NCI-H1694 treated with DMSO at 0.1 percent for 48 hours (cell line): ENCODE data around the gene INSRR.

Experiments
- DNase-seq: peaks from one replicate; lab custom pipeline; 2025; lab: John Stamatoyannopoulos, UW

The INSRR gene

GRCh38 chr1:156848461-156849150, 10.3 kb downstream of the INSRR start:
- DNase-seq = no peak

GRCh38 chr1:156847591-156848460, 11.1 kb downstream of the INSRR start:
- DNase-seq = no peak

- DNase-seq = no peak
Observed at GRCh38 chr1:156846643-156847042, 12.3 kb downstream of the INSRR start.

- DNase-seq = no peak
Observed at GRCh38 chr1:156845953-156846545, 12.9 kb downstream of the INSRR start.

GRCh38 chr1:156845055-156845952, 13.6 kb downstream of the INSRR start:
- no peak for DNase-seq

GRCh38 chr1:156844638-156845037, 14.3 kb downstream of the INSRR start:
- no peak for DNase-seq

- DNase-seq = no peak
Observed at GRCh38 chr1:156844102-156844501, 14.8 kb downstream of the INSRR start.

DNA sequence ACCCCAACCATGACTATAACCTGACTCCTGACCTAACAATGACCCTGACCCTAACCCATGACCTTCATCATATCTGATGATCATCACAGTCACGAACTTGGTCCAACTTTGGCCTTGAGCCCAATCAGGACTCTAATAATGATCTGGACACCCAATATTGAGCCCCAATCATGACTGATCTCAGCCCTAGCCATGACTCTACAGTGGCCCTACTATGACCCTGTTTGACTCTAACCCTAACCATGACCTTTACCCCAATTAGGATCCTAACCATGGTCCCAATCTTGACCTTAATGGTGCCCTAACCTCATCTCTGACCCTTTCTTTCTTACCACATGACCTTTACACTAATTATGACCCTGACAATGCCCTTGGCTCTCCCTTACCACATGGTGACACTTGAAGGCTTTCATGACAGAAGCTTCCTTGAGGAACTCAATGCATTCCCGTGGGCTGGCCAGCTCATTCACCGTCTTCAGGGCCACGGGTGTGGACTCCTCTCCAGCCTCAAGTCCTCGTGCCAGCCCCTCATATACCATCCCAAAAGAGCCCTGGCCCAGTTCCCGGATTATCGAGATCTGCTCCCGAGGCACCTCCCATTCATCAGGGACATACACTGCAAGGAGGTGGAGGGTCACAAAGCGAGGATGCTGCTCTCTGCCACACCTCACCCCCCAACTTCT, 16.2 kb downstream of the INSRR start:
- DNase-seq = no peak

GRCh38 chr1:156841295-156841855, 17.5 kb downstream of the INSRR start:
- DNase-seq = no peak

DNA sequence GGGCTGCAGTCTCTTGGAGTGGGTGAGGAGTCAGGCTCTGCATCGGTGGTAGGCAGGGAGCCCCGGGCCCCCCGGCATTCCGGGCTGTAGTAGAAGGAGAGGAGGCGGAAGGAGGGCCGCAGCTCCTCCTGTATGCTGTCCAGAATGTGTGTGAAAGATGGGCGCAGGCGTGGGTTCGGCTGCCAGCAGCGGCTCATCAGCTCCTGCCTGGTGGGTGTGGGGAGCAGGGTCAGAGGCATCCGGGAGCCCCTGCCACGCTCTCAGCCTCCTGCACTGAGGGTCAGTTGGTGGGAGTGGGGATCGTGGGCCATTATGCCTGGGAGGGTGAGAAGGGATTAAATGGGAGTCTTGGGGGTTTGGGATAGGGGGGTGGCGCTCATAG, 18.0 kb downstream of the INSRR start:
- DNase-seq = no peak

- DNase-seq = no peak
Observed at GRCh38 chr1:156840186-156840897, 18.6 kb downstream of the INSRR start.

GRCh38 chr1:156839426-156840109, 19.3 kb downstream of the INSRR start:
- DNase-seq = no peak

- DNase-seq = peak; percentile 52
Observed at GRCh38 chr1:156838972-156839371, 19.9 kb downstream of the INSRR start.

DNA sequence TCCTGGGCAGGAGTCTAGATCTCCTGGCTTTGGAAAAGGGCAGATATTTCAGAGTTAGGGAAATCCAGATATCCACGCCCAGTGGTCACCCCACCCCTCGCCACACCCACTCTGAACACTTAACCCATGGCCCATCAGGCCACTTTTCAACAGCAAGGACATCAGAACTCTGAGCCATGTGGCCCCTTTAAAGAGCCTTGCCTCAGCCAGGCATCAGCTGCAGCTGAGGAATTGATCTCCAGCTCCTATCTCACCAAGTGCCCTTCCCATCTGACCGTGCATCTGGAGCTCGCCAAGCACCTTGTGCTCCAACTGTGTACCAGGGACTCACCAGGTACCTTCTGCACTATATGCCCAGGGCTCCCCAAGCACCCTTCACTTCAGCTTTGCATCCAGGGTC, 22.0 kb downstream of the INSRR start:
- no peak for DNase-seq

DNA sequence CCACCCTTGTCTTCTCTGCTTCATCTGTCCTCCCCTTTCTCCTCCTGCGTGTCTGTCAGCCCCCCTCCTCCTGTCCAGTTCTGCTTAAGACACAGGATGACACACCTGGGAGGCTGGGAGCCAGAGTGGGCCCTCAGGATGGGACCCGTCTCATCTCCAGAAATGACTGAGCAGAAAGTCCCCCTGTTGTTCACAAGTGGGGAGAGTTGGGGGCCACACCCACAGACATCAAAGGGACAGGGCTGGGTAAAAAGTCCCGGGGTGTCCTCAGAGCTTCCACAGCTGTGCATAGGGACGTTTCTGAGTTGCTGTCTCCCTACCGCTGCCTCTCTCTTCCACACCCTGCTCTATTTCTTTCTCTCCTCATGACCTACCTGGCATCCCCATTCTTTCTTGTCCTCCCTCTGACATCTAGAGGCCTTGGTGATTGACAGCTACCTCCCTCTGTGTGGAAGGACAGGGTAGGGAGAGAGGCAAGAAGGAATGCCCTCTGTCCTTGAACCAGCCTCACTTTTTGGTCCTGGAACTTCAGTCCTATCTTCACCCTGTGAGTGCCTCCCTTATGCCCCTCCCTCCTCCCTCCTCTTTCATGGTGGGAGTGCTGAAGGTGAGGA, 22.8 kb downstream of the INSRR start:
- DNase-seq = no peak

DNA sequence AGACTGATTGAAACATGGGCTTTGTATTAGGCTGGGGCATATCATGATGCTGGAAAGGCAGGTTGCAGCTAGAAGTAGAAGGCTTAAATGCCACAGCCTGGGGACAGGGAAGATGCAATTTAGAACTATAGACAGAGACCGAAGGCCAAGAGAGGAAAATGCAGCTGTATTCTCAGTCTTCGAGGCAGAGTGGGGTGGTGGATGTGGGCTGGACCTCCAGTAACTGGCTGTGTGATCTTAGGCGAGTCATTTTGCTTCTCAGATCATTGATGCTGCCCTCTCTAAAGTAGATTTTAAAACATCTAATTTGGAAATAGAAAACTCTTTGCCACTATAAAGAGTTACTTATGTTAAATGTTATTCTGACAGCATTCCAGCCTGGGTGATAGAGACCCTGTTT, 24.6 kb downstream of the INSRR start:
- no peak for DNase-seq

- DNase-seq = no peak
Observed at GRCh38 chr1:156833603-156834002, 25.3 kb downstream of the INSRR start.

DNA sequence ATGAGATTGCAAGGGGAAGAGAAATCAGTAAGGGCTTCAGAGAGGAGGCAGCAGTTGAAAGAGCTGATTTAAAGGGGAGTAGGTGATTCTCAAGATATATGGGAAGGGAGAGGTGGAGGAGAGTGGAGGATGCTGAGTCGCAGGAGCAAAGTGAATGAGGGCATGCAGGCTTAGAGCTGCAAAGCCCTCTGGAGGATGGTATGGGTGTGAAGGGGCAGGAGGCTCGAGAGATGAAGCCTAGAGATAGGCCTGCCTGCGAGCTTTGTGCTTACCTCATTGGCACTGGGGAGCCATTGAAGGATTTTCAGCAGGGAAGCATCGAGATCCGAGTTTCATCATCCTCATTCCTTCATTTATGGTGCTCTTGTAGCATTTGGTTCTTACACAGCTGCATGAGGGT, 26.5 kb downstream of the INSRR start:
- DNase-seq = no peak

GRCh38 chr1:156828400-156829124, 30.4 kb downstream of the INSRR start:
- no peak for DNase-seq
